ENCODE results near the gene PALD1.

PALD1 gene

GRCh38 chr10:70565556-70566514 is 87.3 kb downstream of the PALD1 start:
- TF ChIP-seq CTCF (conservative IDR thresholded peaks at IDR 0.05; ENCODE audit: low read depth, low read length): no peak

GRCh38 chr10:70566515-70567290 is 88.1 kb downstream of the PALD1 start:
- DNase-seq (ENCODE audit: low read depth): no peak
- H3K4me3 ChIP-seq (ENCODE audit: low read length): no peak overlapping the region
- no peak for TF ChIP-seq CTCF (conservative IDR thresholded peaks at IDR 0.05; ENCODE audit: low read depth, low read length)

More at GRCh38 chr10:70565556-70566514, 87.3 kb downstream of the PALD1 start:
- DNase-seq (ENCODE audit: low read depth): no peak
- no peak overlapping the region for H3K4me3 ChIP-seq (ENCODE audit: low read length)

- H3K4me3 ChIP-seq (ENCODE audit: low read length): no peak overlapping the region
- DNase-seq (ENCODE audit: low read depth): no peak
- no peak for TF ChIP-seq CTCF (conservative IDR thresholded peaks at IDR 0.05; ENCODE audit: low read depth, low read length)
These were observed 89.0 kb downstream of the PALD1 start for GRCh38 chr10:70567603-70568002.

- H3K4me3 ChIP-seq (ENCODE audit: low read length): no peak overlapping the region
- DNase-seq (ENCODE audit: low read depth): no peak
- TF ChIP-seq CTCF (conservative IDR thresholded peaks at IDR 0.05; ENCODE audit: low read depth, low read length): no peak
These were observed 89.5 kb downstream of the PALD1 start for GRCh38 chr10:70568113-70568512.

- no peak for TF ChIP-seq CTCF (conservative IDR thresholded peaks at IDR 0.05; ENCODE audit: low read depth, low read length)
- H3K4me3 ChIP-seq (ENCODE audit: low read length): no peak overlapping the region
- no peak for DNase-seq (ENCODE audit: low read depth)
These were observed 90.4 kb downstream of the PALD1 start for GRCh38 chr10:70568781-70569495.

- DNase-seq (ENCODE audit: low read depth): no peak
- TF ChIP-seq CTCF (conservative IDR thresholded peaks at IDR 0.05; ENCODE audit: low read depth, low read length): no peak
These were observed 92.7 kb downstream of the PALD1 start for GRCh38 chr10:70571236-70571635.

More at GRCh38 chr10:70571236-70571635, 92.7 kb downstream of the PALD1 start:
- H3K4me3 ChIP-seq (ENCODE audit: low read length): no peak overlapping the region

Data from retinal pigment epithelial cell (primary cell).